GM18867 (cell line): ENCODE results near the gene SLC22A31.

Experiments
- ATAC-seq: cut with Tn5 transposase; IDR thresholded peaks from one replicate; pipeline ENCODE4 v1.9.1; 2021; ENCODE audit warnings: mild to moderate bottlenecking, moderate library complexity; ENCODE audit not compliant: unreplicated experiment

Gene SLC22A31

DNA sequence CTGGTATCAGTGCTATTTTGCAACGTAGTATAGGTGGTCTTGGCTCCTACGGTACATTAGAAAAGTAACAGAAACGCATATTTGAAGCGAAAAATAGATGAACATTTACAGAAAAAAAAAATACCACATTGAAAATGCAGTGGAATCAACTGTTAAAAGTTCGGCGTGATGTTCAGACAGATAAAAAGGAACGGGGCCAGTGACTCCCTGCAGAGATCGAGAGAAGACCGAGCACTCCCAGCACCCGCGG is 16.7 kb upstream of the SLC22A31 start:
- ATAC-seq: no peak

DNA sequence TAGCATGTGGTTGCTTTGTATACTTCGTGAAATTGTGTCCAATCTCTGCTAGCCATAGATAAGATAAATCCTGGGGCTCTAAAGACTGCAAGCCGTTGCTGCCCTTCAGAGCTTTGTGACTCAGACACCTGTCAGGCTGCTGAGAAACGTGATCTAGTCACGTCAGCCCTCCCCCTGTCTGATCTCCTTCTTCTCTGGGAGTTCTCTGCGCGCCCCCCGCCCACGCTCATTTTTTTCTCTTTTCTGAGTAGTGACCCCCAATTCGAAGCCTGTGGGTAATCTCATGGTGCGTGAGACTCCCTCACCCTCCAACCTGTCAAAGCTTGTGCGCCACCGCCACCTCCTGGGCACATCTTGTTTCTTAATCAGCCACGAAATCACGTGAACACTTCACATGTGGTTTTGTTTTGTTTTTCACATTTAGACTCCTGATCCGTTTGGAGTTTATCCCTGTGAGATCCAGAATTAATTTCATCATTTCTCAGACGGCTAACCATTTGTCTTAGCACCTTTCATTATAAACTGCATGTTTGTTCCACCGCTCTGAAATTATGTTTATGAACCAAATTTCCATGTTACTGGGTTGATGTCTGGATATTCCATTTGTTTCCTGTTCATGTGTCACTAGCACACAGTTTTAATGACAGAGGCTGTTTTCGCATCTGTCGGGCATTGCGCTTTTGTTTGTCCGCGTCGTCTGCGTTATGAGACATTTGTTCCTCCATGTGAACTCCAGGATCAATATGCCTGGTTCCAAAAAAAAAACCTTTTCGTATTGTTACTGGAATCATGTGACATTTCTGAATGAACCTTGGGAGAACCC is 16.2 kb upstream of the SLC22A31 start:
- no peak for ATAC-seq

DNA sequence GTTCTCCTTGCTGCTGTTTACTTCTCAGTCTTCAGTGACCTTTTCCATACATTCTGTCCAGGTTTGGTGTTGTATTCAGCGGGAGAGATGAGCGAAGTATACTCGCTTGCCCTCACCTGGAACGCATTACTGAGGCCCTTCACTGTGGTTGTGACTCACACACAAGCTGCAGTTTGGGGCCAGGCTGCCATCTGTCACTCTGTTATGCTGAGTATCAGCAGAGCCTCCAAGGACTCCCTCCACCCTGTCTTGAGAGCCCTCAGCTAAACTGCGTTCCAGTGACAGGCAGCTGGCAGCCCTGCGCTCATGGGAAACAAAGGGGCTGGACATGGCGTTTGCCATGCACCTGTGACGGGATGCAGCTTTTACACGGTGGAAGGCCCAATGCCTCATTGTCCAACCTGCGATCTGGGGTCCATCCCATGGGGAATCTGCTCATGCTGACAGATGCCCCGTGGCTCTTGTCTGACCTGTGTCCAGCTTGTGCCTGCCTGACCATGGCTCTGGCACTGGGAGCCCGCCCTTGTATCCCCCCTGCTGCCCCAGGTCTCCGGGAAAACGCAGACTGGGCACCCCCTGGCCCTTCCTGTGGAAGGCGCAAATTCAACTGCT is 10.7 kb upstream of the SLC22A31 start:
- no peak for ATAC-seq

DNA sequence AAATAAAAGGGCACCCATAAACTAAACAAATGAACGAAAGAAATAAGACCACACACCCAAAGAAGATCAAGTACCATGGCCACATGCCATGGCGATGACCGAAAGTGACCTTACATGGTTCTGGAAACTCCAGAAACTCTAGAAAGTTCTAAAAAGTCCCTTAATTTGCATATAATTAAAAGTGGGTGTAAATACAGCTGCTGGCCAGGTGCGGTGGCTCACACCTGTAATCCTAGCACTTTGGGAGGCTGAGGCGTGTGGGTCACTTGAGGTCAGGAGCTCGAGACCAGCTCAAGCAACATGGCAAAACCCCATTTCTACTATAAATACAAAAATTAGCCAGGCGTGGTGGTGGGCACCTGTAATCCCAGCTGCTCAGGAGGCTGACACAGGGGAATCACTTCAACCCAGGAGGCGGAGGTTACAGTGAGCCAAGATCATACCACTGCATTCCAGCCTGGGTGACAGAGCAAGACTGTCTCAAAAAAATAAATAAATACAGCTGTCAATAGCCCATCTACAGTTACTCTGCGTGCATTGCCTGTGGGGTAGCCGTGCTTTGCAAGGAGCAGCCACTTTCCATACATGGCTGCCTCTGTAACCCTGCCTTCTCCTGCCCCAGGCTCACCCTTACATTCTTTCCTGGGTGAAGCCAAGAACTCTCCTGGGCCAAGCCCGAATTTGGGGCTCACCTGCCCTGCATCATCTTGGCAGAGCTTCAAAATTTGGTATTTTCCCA is 10.0 kb upstream of the SLC22A31 start:
- no peak for ATAC-seq

DNA sequence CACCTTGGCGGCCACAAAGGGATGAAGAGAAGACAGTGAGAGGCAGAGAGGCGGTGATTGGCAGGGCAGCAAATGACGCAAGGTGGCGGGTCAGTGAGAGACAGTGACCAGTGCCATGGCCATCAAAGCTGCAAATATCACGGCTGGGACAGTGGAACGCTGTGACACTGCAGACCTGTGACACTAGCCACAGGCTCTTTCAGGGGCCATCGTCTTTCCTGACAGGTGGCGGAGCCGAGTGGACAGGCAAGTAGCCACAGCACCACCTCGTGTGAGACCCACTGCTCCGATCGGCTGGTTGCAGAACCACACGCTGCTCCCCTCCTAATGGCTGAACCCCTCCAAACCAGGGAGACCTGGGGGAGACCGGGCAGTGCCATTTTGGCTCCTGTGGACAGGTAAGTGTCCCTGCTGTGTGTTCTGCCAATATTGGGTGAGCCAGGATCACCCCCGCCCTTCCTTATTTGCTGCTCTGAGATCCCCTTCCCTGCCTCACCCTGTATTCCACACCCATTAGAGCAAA is 9.2 kb upstream of the SLC22A31 start:
- ATAC-seq: no peak

DNA sequence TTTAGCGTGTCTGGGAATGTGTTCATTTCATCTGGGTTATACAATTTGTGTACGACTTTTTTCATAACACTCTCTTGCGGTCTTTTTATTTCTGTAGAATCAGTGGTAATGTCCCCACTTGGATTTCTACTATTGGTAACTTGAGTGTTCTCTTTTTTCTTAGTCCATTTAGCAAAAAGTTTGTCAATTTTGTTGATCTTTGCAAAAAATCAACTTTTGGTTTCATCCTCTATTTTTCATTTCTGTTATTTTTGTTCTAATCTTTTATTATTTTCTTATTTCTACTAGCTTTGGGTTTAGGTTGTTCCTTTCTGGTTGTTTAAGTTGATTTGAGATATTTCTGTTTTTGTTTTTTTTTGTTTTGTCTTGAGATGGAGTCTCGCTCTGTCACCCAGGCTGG is 7.7 kb upstream of the SLC22A31 start:
- no peak for ATAC-seq

DNA sequence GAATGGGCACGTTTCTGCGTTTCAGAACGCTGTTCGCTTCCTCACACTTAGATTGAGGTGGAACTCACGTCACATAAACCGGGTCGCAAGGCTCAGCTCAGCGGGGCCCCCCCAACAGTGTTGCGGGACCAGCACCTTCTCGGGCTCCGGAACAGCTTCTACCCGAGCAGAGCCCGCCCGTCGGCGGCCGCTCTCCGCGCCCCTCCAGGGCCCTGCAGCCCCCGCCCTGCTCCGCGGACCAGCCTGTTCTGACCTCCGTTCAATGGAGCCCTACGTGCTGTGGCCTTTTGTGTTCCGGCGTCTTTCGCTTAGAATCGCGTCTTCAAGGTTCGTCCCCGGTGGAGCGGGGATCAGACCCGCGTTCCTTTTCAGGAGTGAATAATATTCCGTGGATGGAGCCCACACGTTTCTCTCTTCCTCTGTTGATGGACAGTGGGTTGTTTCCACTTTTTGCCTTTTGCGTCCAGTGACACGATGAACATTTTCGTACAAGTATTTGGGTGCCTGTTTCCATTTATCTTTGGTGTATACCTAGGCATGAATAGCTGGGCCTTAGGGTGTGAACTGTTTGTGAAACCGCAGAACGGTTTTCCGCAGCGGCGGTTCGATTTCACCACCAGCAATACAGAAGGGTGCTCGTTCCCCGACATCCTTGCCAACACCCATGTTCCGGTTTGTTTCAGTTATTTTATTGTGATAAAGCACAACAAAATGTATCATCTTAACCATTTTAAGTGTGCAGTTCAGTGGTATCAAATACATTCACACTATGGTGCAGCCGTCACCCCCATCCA is 2.3 kb upstream of the SLC22A31 start:
- ATAC-seq: no peak

DNA sequence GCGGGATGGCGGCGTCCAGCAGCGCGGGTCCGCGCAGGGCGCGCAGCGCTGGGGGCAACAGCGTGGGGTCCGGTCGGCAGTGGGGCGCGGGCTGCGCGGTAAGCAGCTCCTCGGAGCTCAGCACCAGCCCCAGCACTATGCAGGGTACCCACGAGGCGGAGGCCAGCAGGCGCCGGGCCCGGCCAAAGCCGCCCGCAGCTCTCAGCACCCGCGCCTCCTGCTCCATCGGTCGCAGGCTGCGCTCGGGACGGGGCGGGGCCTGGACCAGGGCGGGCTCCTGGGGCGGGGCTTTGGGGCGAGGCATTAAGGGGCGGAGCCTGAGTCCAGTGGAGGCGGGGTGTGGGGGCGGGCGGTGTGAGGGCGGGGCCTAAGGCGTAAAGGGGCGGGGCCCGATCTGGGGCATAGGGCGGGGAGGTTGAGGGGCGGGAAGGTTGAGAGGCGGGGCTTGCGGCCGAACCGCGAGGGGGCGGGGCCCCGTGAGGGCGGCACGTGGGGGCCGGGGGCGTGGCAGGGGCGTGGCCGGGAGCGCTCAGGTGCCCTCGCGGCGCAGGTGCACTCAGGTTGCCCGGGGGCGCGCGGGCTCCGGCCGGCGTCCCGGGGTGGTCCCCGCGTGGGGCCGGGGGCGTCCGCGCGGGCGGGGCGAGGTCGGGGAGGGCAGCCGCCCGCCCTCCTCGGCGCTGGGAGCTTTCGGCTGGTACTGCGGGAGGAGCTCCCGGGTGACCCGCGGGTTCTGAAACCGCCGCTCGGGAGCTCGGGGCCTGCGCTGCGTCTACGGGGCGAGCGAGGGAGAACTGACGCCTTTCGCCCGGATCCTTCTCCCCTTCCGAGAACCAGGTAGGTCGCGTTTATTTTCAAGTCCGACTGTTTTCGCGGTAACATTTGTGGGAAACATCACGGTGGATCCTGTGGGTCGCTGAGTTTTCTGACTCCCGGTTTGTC is 1.4 kb upstream of the SLC22A31 start:
- ATAC-seq: no peak

DNA sequence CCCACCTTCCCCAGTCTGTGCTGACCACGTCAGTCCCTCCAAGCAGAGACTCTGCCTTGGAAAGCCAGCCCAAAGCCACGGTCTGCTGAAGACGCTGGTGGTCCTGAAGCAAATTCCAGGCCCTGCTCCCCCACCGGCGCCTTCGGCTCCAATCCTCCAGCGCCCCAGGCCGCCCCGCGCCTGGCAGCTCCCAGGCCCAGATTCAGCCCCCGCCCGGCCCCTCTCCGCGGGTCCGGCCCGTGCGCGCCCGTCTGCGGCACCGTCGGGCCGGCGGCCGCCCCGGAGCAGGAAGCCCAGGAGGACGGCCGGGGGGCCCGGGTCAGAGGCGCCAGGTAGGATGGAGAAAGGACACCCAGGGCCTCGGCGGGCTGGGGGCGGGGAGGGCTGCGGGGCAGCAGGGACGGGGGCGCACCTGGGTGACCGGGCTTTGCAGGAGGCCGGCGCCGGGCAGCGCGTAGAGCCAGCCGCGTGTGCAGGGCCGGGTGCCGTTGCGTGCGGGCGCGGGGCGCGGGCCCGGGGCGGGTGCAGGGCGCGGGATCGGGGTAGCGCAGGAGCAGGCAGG is 594 bp upstream of the SLC22A31 start:
- no peak for ATAC-seq

DNA sequence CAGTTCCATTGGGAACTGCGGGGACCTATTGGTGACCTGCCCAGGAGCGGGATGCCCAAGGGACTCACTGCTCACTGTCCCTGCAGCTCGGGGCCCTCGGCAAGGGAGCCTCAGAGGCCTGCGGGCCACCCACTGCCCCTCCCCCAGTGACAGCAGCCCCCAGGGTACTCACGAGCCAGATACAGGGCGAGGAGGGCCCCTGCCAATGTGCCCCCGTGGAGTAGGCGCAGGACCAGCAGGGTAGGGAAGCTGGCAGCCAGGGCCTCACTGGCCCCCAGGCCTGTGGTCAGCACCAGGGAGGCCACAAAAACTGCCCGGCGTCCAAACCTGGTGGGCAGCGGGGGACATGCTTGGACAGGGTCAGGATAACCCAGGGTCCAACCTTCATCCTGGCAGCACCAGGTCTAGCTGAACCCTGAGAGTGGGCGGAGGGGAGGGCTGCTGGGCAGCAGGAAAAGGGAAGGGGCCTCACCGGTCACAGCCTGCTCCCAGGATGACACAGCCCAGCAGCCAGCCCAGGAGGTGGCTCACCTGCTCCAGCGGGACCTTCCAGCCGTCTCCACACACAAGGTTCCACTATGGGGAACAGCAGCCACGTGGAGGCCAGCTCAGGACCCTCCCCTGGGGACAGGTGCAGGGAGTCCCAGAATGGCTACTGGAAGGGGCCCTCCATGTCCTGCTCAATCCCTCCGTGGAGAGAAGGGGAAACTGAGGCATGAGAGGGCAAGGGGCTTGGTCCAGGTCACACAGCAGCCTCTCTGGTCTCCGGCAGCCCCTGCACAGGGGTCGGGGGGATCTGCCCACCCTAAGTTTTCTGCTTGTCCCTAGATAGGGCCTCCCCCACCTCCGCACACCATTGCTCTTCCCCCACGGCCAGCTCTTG is 855 bp downstream of the SLC22A31 start:
- ATAC-seq: no peak

DNA sequence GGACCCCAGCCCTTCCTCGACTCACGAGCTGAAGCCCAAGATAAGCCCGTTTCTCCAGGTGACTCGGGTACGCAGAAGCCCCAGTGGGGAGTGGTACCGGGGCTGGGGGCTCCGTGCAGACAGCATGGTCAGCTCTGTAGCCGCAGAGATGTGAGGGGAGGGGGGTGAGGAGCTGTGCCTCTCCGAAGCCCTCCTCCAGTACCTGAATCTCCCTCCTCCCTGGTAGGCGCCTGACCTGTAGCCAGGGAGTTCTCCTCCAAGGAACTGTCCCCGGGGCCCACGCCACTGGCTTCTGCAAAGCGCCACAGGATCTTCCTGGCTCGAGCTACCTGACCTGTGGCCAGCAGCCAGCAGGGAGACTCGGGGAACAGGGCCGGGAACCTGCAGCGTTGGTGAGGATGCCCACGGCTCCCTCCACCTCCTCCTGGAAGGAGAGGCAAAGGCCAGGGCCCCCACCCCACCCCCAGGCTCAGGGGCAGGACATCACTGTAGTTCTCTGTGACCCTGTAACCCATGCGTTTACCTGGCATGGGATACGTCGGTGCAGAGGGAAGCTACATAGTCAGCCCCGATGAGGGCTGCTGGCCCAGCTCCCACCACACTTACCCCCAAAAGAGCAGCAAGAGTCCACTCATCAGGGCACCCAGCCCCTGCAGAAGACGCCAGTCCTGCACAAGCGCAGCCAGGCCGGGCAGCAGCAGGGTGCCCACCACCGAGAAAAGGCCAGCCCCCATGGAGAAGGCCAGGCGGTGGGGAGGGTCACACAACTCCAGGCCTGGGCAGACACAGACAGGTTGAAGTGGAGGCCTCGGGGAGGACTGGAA is 1.7 kb downstream of the SLC22A31 start:
- no peak for ATAC-seq

DNA sequence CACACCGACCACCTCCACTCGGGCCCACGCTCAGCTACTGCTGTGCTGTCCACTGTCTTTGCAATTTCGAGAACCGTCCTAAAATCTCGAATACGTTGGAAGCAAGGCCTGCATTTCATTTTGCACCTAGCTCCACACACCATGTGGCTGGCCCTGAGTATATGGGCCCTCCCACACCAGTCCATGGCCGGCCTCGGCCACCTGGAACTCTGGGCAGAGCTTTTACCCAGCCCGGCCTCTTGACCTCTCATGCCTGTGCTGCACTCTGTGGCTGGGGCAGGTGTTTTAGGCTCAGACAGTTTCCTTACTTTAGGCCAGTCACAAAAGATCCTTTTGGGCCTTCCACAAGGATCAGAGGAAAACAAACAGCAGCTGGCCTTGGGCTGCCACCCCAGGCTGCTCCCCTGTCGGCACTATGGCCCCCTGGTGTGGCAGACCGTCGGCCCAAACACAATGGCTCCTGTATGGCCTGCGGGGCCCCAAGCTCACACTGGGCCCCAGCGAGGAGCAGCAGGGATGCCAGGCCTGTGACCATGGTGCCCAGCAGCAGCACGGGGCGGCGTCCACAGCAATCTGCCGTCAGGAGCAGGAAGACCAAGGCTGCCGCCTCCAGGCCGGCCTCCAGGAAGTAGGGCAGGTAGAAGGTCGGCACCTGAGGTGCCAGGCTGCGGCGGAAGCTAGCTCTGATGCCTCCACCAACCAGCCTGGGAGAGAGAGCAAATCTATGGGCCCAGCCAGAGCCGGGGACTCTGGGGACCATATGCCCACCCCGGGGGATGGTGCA is 2.5 kb downstream of the SLC22A31 start:
- no peak for ATAC-seq

DNA sequence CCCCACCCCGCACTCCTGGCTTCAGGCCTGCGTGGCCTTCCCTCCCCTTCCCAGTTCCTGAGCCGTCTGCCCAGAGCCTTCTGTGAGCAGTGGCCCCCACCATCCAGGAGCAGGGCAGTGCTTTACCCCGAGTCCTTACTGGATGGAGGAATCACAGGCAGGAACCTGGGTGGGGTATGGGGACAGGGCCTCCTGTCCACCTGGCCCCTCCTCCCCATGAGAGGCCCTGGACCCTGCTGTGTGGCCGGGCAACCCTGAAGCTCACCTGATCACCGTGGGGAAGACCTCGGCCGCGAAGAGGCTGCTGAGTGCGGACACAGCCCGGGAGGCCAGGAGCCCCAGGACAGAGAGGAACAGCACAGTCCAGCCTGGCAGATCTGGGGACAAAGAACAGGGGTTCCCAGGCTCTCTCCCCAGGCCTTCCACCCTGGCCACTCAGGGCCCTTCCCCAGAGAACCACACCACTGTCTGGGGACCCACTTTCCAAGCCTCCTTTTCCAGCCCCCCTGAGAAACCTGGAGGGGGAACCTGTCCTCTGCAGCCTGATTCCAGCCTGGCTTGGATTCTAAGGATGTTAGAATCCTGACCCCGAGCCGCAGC is 3.2 kb downstream of the SLC22A31 start:
- ATAC-seq: no peak

DNA sequence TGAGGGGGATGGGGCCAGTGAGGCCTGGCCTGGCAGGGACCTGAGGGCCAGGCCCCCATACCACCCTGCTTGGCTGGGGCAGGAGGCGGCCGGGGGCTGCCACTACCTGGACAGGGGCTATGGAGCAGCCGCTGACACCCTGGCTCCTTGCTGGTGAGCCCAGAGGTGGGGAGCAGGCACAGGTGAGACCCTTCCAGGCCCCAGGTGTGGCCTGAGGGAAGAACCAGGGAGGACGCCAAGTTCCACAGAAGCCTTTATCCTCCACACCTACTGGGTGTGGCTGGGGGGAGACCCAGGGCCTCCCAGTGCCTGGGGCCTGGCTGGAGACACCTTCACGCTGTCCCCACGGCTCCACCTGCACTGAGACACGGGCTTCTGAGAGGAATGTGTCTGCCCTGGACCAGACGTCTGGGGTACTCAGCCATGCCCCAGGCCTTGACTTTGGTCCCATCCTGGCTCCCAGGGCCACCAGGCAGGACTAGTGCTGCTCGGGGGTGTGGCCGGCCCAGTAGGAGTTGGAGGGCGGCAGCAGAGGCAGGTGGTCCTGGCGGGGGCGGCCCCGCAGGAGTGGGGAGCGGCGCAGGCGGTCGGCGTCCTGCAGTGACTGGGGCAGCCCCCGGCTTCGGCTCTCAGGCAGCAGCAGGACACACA is 4.7 kb downstream of the SLC22A31 start:
- no peak for ATAC-seq

DNA sequence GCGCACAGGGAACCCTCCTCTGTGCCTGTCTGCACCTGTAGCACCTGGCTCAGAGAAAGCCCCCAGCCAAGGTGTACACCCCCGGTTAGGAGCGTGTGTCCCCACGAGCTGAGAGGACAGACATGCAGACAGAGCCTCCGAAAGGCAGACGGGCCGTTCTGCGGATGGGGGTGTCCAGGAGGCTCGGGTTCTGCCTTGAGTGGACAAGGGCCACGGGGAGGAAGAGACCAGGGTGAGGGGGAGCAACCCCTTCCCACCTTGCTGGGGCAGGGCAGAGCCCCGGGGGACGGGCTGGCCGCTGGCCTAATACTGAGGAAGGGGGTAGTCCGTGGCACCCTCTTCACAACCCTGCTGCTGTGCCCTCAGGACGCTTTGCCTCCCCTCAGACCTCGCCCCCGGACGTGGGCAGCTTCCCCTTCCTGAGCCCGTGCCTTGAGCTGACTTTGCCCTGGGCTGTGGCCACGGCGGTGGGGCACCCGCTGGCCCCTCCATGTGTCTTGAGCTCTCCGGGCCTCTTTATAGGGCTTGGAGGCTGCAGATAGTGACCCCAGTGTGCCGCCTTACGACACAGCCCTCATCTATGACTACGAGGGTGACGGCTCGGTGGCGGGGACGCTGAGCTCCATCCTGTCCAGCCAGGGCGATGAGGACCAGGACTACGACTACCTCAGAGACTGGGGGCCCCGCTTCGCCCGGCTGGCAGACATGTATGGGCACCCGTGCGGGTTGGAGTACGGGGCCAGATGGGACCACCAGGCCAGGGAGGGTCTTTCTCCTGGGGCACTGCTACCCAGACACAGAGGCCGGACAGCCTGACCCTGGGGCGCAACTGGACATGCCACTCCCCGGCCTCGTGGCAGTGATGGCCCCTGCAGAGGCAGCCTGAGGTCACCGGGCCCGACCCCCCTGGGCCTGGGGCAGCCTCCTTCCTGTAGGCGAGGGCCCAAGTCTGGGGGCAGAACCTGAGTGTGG is 5.7 kb downstream of the SLC22A31 start:
- ATAC-seq: no peak
